HepG2 (cell line): Measurements from ENCODE around the gene SCIN. TPM values are rescaled to one million over a fixed set of nuclear protein-coding genes. Genes with fewer than 3 reads are reported as not detected.

Experiments
- polyA plus RNA-seq, 8 experiments: library from polyadenylated mRNA; depleted of rRNA in 3 of 8; stranded (reverse) in 7 of 8; unstranded in 1 of 8; fragments of >200 nt; fragmentation: Illumina TruSeq in 4 of 8; extraction: Trizol in 4 of 8; gene quantifications; 2 replicates each; pipeline versions ENCODE4 v1.2.1 to v1.2.3, GENCODE V29; 2011 to 2016; ENCODE audit warnings: low read depth in 4 of 8, missing spikeins in 1 of 8, mixed read lengths in 1 of 8; ENCODE audit not compliant: insufficient read depth in 1 of 8
- small RNA-seq, 3 experiments: library from RNA; depleted of rRNA; stranded (forward); fragments of <200 nt; gene quantifications; one replicate each; pipeline ENCODE3, GENCODE V24; 2012; ENCODE audit warnings: low read depth in 2 of 3, low replicate concordance in 1 of 3; ENCODE audit not compliant: insufficient read length in 3 of 3, insufficient read depth in 2 of 3
- total RNA-seq, 5 experiments: library from RNA; depleted of rRNA; stranded (reverse); fragments of >200 nt; fragmentation: Illumina TruSeq; extraction: Trizol; gene quantifications; 2 replicates each; pipeline ENCODE4 v1.2.3, GENCODE V29; 2016; ENCODE audit warnings: low read depth in 1 of 5

The SCIN gene
- total and polyA plus RNA-seq, 2 of the 13 experiments (the other 11 are each of a cell fraction or from before 2014, with no cell fraction given): not detected

Small RNA genes within 50 kb of the gene (small RNA-seq; reads per million reads assigned to genes)
- gene RF00264: 0 reads per million in 3 experiments

Other genes starting within 250 kb of the SCIN start
- 0.14 and 0.27 TPM in 2 replicates for gene VWDE, start 166.9 kb upstream of the SCIN start, total RNA-seq (2016; rRNA removed; fragmentation: Illumina TruSeq; extraction: Trizol)
- gene VWDE, start 166.9 kb upstream of the SCIN start, polyA plus RNA-seq (2011; rRNA removed): 0.07 and 0.12 TPM in 2 replicates
- 25.6 and 29.3 TPM in 2 replicates for gene ARL4A, start 116.9 kb downstream of the SCIN start, total RNA-seq (2016; rRNA removed; fragmentation: Illumina TruSeq; extraction: Trizol)
- gene ARL4A, start 116.9 kb downstream of the SCIN start, polyA plus RNA-seq (2011; rRNA removed): 6.1 and 10.8 TPM in 2 replicates